GM21723 (cell line): Measurements from ENCODE around the gene LINGO3.
A peak's percentile ranks its signal among the peaks of the same experiment; 100 is the strongest.

ENCODE experiments used
- ATAC-seq: cut with Tn5 transposase; IDR thresholded peaks from one replicate; pipeline ENCODE4 v1.9.1; 2021; ENCODE audit warnings: mild to moderate bottlenecking, moderate library complexity; ENCODE audit not compliant: unreplicated experiment

Gene LINGO3

GRCh38 chr19:2328401-2329148, 20.6 kb upstream of the LINGO3 start, which contains the start of the genes LSM7 and SPPL2B:
Gene LSM7, minus strand, starts transcription at chr19:2328586. Its CDS starts 20 bp downstream, at chr19:2328566.
Gene SPPL2B, plus strand, starts transcription at chr19:2328684. Its CDS starts 26 bp downstream, at chr19:2328710.
- peak; percentile 47 for ATAC-seq

GRCh38 chr19:2327773-2328400, 19.9 kb upstream of the LINGO3 start:
- no peak for ATAC-seq

- ATAC-seq: no peak
These were observed 18.9 kb upstream of the LINGO3 start for GRCh38 chr19:2326699-2327360.

GRCh38 chr19:2325281-2326046, 17.5 kb upstream of the LINGO3 start:
- no peak for ATAC-seq

- ATAC-seq: no peak
These were observed 16.4 kb upstream of the LINGO3 start for GRCh38 chr19:2324220-2324948.

- ATAC-seq: no peak
These were observed 15.8 kb upstream of the LINGO3 start for GRCh38 chr19:2323707-2324106.

GRCh38 chr19:2321565-2322283, 13.8 kb upstream of the LINGO3 start:
- no peak for ATAC-seq

- no peak for ATAC-seq
These were observed 13.0 kb upstream of the LINGO3 start for GRCh38 chr19:2320939-2321338.

GRCh38 chr19:2320049-2320448, 12.1 kb upstream of the LINGO3 start:
- no peak for ATAC-seq

GRCh38 chr19:2319551-2319950, 11.6 kb upstream of the LINGO3 start:
- ATAC-seq: no peak

- no peak for ATAC-seq
These were observed 11.0 kb upstream of the LINGO3 start for GRCh38 chr19:2318923-2319322.

GRCh38 chr19:2317756-2318155, 9.8 kb upstream of the LINGO3 start:
- no peak for ATAC-seq

GRCh38 chr19:2317300-2317699, 9.3 kb upstream of the LINGO3 start:
- ATAC-seq: no peak

- no peak for ATAC-seq
These were observed 7.9 kb upstream of the LINGO3 start for GRCh38 chr19:2315818-2316353.

GRCh38 chr19:2315121-2315817, 7.3 kb upstream of the LINGO3 start:
- ATAC-seq: no peak

GRCh38 chr19:2312820-2313501, 5.0 kb upstream of the LINGO3 start:
- no peak for ATAC-seq

GRCh38 chr19:2311093-2311492, 3.1 kb upstream of the LINGO3 start:
- no peak for ATAC-seq

GRCh38 chr19:2309734-2310362, 1.9 kb upstream of the LINGO3 start:
- ATAC-seq: no peak
